ENCODE measurements around the gene LYPLAL1.

The LYPLAL1 gene

DNA sequence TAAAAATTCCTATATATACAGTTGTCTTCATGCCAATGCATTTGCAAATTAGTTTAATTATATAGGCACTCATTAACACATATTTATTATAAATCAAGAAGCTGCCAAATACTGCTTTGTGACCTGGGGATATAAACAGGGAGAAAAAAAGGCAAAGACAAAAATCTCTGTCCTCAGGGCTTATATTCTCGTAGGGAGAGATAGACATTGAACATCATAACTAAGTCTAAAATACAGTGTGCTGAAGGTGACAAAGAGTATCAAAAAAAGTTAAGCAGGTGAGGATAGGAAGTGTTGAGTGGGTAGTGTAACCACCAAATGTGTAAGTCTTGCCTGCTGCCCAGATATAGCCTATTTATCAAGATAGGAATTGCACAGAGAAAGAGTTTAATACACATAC, 40.7 kb upstream of the LYPLAL1 start:
- TF ChIP-seq CTCF (IDR thresholded peaks at IDR 0.05; ENCODE audit: extremely low read depth, insufficient read depth, missing control alignments), result no peak
- in situ Hi-C loops (cut with MboI; ENCODE audit: low pct_unique_long_range_greater_than_20kb, low sequenced_read_pairs, unreplicated experiment), result no loop called here
- no peak for DNase-seq (ENCODE audit: low spot score)

- in situ Hi-C loops (cut with MboI; ENCODE audit: low pct_unique_long_range_greater_than_20kb, low sequenced_read_pairs, unreplicated experiment), result no loop called here
- DNase-seq (ENCODE audit: low spot score), result no peak
- TF ChIP-seq CTCF (IDR thresholded peaks at IDR 0.05; ENCODE audit: extremely low read depth, insufficient read depth, missing control alignments), result no peak
Measured at GRCh38 chr1:219138747-219139146, 34.9 kb upstream of the LYPLAL1 start.

DNA sequence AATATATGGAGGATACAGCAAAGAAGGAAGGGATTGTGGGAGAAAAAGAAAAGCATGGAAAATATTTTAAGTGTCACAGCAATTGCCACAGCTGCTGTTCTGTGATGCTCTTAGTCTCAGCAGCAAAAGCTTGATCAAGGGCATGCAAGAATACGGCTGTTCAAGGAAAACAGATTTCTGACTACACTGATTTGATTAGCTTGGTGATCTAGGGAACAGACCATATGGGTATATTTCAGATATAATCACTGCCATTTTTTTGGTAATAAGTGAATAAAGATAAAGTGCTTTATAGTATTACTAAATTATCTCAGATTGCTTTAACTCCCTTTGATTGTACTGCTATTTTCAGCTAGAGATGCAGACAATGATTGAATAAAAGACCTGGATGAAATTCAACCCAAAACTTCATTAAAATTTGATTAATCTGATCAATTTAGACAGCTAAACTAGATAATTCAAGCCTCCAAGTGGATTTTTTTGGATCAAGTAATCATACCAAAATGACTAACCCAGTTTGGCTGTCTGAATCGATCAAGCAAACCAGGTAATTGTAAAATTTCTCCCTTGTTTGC, 33.3 kb upstream of the LYPLAL1 start:
- DNase-seq (ENCODE audit: low spot score), result no peak
- in situ Hi-C loops (cut with MboI; ENCODE audit: low pct_unique_long_range_greater_than_20kb, low sequenced_read_pairs, unreplicated experiment), result no loop called here
- TF ChIP-seq CTCF (IDR thresholded peaks at IDR 0.05; ENCODE audit: extremely low read depth, insufficient read depth, missing control alignments), result no peak

- in situ Hi-C loops (cut with MboI; ENCODE audit: low pct_unique_long_range_greater_than_20kb, low sequenced_read_pairs, unreplicated experiment), result no loop called here
- TF ChIP-seq CTCF (IDR thresholded peaks at IDR 0.05; ENCODE audit: extremely low read depth, insufficient read depth, missing control alignments), result no peak
- DNase-seq (ENCODE audit: low spot score), result no peak
Measured at GRCh38 chr1:219143735-219144134, 29.9 kb upstream of the LYPLAL1 start.

GRCh38 chr1:219144658-219145315, 28.9 kb upstream of the LYPLAL1 start:
- in situ Hi-C loops (cut with MboI; ENCODE audit: low pct_unique_long_range_greater_than_20kb, low sequenced_read_pairs, unreplicated experiment), result no loop called here
- no peak for DNase-seq (ENCODE audit: low spot score)
- TF ChIP-seq CTCF (IDR thresholded peaks at IDR 0.05; ENCODE audit: extremely low read depth, insufficient read depth, missing control alignments), result no peak

GRCh38 chr1:219147571-219148019, 26.1 kb upstream of the LYPLAL1 start:
- no peak for DNase-seq (ENCODE audit: low spot score)
- in situ Hi-C loops (cut with MboI; ENCODE audit: low pct_unique_long_range_greater_than_20kb, low sequenced_read_pairs, unreplicated experiment), result no loop called here
- no peak for TF ChIP-seq CTCF (IDR thresholded peaks at IDR 0.05; ENCODE audit: extremely low read depth, insufficient read depth, missing control alignments)

Measured in GM13977 (cell line).